Spleen (tissue), 11 donors: Measurements from ENCODE around the gene DYNLT2B. TPM values are rescaled to one million over a fixed set of nuclear protein-coding genes. Genes with fewer than 3 reads are reported as not detected.

Experiments used
- DNase-seq: peaks from one replicate; pipeline ENCODE4 v3.0.0-alpha.2; 2020
- H3K27ac ChIP-seq, 8 donors: fragments of 200-600 bp; sonication (generic) in 7 of 8; 1 replicate in 4 of 8; 2 replicates in 4 of 8; pipeline versions ENCODE4 v1.5.0 to v1.8.0; 2016 to 2021; ENCODE audit warnings: inconsistent platforms in 4 of 8, mild to moderate bottlenecking in 4 of 8, moderate library complexity in 1 of 8
- H3K27me3 ChIP-seq, 7 donors: fragments of 200-600 bp; sonication (generic) in 6 of 7; replicated peaks in 1 of 7; 1 replicate in 4 of 7; 2 replicates in 3 of 7; pipeline versions ENCODE4 v1.5.0 to v1.8.0; 2016 to 2021; ENCODE audit warnings: inconsistent platforms in 3 of 7, mild to moderate bottlenecking in 1 of 7
- H3K36me3 ChIP-seq, 6 donors: fragments of 200-600 bp; sonication (generic) in 5 of 6; 1 replicate in 4 of 6; 2 replicates in 2 of 6; pipeline versions ENCODE4 v1.5.0 to v1.8.0; 2016 to 2021; ENCODE audit warnings: inconsistent platforms in 2 of 6
- H3K4me1 ChIP-seq, 6 donors: fragments of 200-600 bp; sonication (generic) in 5 of 6; 1 replicate in 3 of 6; 2 replicates in 3 of 6; pipeline versions ENCODE4 v1.5.0 to v1.8.0; 2016 to 2021; ENCODE audit warnings: inconsistent platforms in 3 of 6
- H3K4me3 ChIP-seq, 8 donors: fragments of 200-600 bp; sonication (generic) in 7 of 8; 1 replicate in 4 of 8; 2 replicates in 4 of 8; pipeline versions ENCODE4 v1.5.0 to v1.8.0; 2016 to 2021; ENCODE audit warnings: inconsistent platforms in 4 of 8, mild to moderate bottlenecking in 4 of 8, moderate library complexity in 2 of 8
- H3K9me3 ChIP-seq, 8 donors: fragments of 200-600 bp; sonication (generic) in 7 of 8; 1 replicate in 4 of 8; 2 replicates in 4 of 8; pipeline versions ENCODE4 v1.5.0 to v1.8.0; 2016 to 2021; ENCODE audit warnings: inconsistent platforms in 4 of 8
- POLR2A ChIP-seq, 3 donors: fragments of 450-650 bp; IDR thresholded peaks; one replicate each; pipeline ENCODE4 v1.5.1; 2017; ENCODE audit warnings: antibody characterized with exemption in 3 of 3, mild to moderate bottlenecking in 1 of 3
- POLR2AphosphoS5 ChIP-seq, 3 donors: sonication (generic); formaldehyde crosslinking; IDR thresholded peaks; one replicate each; pipeline ENCODE4 v1.5.1; 2017; ENCODE audit warnings: antibody characterized with exemption in 3 of 3
- WGBS, 5 donors: extraction: QIAGEN DNeasy Blood & Tissue Kit in 3 of 5; methylation state at CpG; one replicate each; pipeline versions ENCODE4 v1.1.5 to v1.1.7; 2013 to 2018; 5-methylcytosine and 5-hydroxymethylcytosine counted together
- intact Hi-C: fragments of 100-400 bp; cut with DNase I; formaldehyde crosslinking; loops from one replicate; pipeline ENCODE4 v1.15.0; 2023; ENCODE audit warnings: low total_unique reads
- polyA plus RNA-seq, 3 donors: library from polyadenylated mRNA; stranded (reverse); fragments of 200-250 nt; gene quantifications; one replicate each; pipeline ENCODE4 v1.2.1, GENCODE V29; 2013
- total RNA-seq, 7 donors: library from RNA; depleted of rRNA in 3 of 7; stranded (reverse); fragments of >200 nt in 3 of 7; fragmentation: NEBNext Ultra II Directional in 4 of 7; extraction: Animal tissue kit (Norgen Biotek cat#: 25700) in 4 of 7; gene quantifications; one replicate each; pipeline versions ENCODE4 v1.1.0 to v1.2.1, GENCODE V29; 2016 to 2021
- TF ChIP-seq, protein P1 (sequence below), 11 experiments: fragments of 200-600 bp in 7 of 11; fragments of 450-650 bp in 4 of 11; sonication (generic) in 4 of 11; IDR thresholded peaks in 8 of 11; conservative IDR thresholded peaks in 3 of 11; 1 replicate in 7 of 11; 2 replicates in 4 of 11; pipeline versions ENCODE4 v1.4.0 to v1.8.0; 2016 to 2021; ENCODE audit warnings: antibody characterized with exemption in 11 of 11, inconsistent platforms in 4 of 11, mild to moderate bottlenecking in 1 of 11
- donor health status: healthy with polysubstance abuse.
- donor health status: DM: no; HTN: no; CAD: no; lungs with moderate emphysema.
- donor health status: DM: no; HTN: no; CAD: no.
- donor health status: Bipolar disorder and iron deficiency.
- donor health status: healthy.
- donor health status: DM: no; HTN: no; CAD: no.
- donor health status: DM: yes; HTN: yes; CAD: no.

Gene DYNLT2B
- total and polyA plus RNA-seq, 10 donors = 1.7 to 21.3 (median 7.1) TPM

GRCh38 chr3:196281962-196282361, 36.1 kb downstream of the DYNLT2B start:
- H3K27me3 ChIP-seq = no peaks in the 10 kb centered on the region
- no peak for TF ChIP-seq POLR2A (IDR thresholded peaks at IDR 0.05)
- 86 to 94% (median 89%) methylated on average over 4 of the region's 4 CpGs for WGBS, 5 donors
- intact Hi-C loops = no loop called here
- no peaks in the 10 kb centered on the region for H3K9me3 ChIP-seq
- no peak for DNase-seq
- peak overlapping the region in 2 of 8 donors; percentile 18 to 41 for H3K27ac ChIP-seq
- peaks cover 35 to 97% (median 67%) of the 10 kb centered on the region in 6 donors for H3K4me1 ChIP-seq
- H3K36me3 ChIP-seq = peaks cover 0 to 19% (median 0%) of the 10 kb centered on the region in 6 donors
- no peak overlapping the region for H3K4me3 ChIP-seq

- TF ChIP-seq POLR2AphosphoS5 (IDR thresholded peaks at IDR 0.05) = no peak
- TF ChIP-seq, protein P1, sequence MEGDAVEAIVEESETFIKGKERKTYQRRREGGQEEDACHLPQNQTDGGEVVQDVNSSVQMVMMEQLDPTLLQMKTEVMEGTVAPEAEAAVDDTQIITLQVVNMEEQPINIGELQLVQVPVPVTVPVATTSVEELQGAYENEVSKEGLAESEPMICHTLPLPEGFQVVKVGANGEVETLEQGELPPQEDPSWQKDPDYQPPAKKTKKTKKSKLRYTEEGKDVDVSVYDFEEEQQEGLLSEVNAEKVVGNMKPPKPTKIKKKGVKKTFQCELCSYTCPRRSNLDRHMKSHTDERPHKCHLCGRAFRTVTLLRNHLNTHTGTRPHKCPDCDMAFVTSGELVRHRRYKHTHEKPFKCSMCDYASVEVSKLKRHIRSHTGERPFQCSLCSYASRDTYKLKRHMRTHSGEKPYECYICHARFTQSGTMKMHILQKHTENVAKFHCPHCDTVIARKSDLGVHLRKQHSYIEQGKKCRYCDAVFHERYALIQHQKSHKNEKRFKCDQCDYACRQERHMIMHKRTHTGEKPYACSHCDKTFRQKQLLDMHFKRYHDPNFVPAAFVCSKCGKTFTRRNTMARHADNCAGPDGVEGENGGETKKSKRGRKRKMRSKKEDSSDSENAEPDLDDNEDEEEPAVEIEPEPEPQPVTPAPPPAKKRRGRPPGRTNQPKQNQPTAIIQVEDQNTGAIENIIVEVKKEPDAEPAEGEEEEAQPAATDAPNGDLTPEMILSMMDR (IDR thresholded peaks at IDR 0.05 in 8 of 11, conservative IDR thresholded peaks at IDR 0.05 in 3 of 11) = no peak
- TF ChIP-seq POLR2A (IDR thresholded peaks at IDR 0.05) = no peak
- Histone ChIP-seq H3K4me3 (no peak overlapping the region), H3K4me1 (peaks cover 28 to 86% (median 56%) of the 10 kb centered on the region in 6 donors), H3K9me3 (no peaks in the 10 kb centered on the region), H3K27me3 (no peaks in the 10 kb centered on the region), H3K27ac (peak overlapping the region in 2 of 8 donors; percentile 18 to 41), H3K36me3 (peaks cover 0 to 24% (median 0%) of the 10 kb centered on the region in 6 donors)
- 67 to 78% (median 71%) methylated on average over 7 of the region's 7 CpGs for WGBS, 5 donors
- DNase-seq = no peak
- intact Hi-C loops = no loop called here
Measured at GRCh38 chr3:196280689-196281440, 37.2 kb downstream of the DYNLT2B start.

GRCh38 chr3:196275126-196275525, 42.9 kb downstream of the DYNLT2B start:
- H3K9me3 ChIP-seq = no peaks in the 10 kb centered on the region
- TF ChIP-seq POLR2A (IDR thresholded peaks at IDR 0.05) = no peak
- TF ChIP-seq POLR2AphosphoS5 (IDR thresholded peaks at IDR 0.05) = no peak
- TF ChIP-seq, protein P1 (IDR thresholded peaks at IDR 0.05 in 8 of 11, conservative IDR thresholded peaks at IDR 0.05 in 3 of 11) = no peak
- H3K27ac ChIP-seq = peak overlapping the region; percentile 58 to 79 (median 70)
- H3K36me3 ChIP-seq = peaks cover 0 to 38% (median 11%) of the 10 kb centered on the region in 6 donors
- DNase-seq = no peak
- no peak overlapping the region for H3K4me3 ChIP-seq
- H3K27me3 ChIP-seq = no peaks in the 10 kb centered on the region
- WGBS, 5 donors = 91 to 95% (median 94%) methylated on average over 4 to 5 of the region's 5 CpGs
- peaks cover 2 to 64% (median 28%) of the 10 kb centered on the region in 6 donors for H3K4me1 ChIP-seq
- intact Hi-C loops = no loop called here

GRCh38 chr3:196274585-196274984, 43.5 kb downstream of the DYNLT2B start:
- H3K36me3 ChIP-seq = peaks cover 0 to 43% (median 13%) of the 10 kb centered on the region in 6 donors
- H3K4me3 ChIP-seq = peak overlapping the region in 1 of 8 donors; percentile 27
- peaks cover 0 to 61% (median 25%) of the 10 kb centered on the region in 6 donors for H3K4me1 ChIP-seq
- 65 to 76% (median 69%) methylated on average over 5 of the region's 5 CpGs for WGBS, 5 donors
- intact Hi-C loops = no loop called here
- H3K9me3 ChIP-seq = no peaks in the 10 kb centered on the region
- DNase-seq = no peak
- TF ChIP-seq, protein P1 (IDR thresholded peaks at IDR 0.05 in 8 of 11, conservative IDR thresholded peaks at IDR 0.05 in 3 of 11) = no peak
- TF ChIP-seq POLR2AphosphoS5 (IDR thresholded peaks at IDR 0.05) = no peak
- peak overlapping the region; percentile 58 to 79 (median 70) for H3K27ac ChIP-seq
- H3K27me3 ChIP-seq = no peaks in the 10 kb centered on the region
